K562 (cell line): ENCODE measurements around the gene SEMA5A. TPM values are rescaled to one million over a fixed set of nuclear protein-coding genes. Genes with fewer than 3 reads are reported as not detected.

Experiments
- ATAC-seq: fragments of 200-7000 bp; cut with Tn5 transposase; 3 replicates; pipeline ENCODE4 v1.9.1; 2020; ENCODE audit warnings: moderate library complexity
- BruUV-seq: library from RNA; stranded (reverse); fragments of 400-500 nt; replicated peaks from 2 replicates; lab custom pipeline; 2021; lab: Mats Ljungman, UMichigan
- CTCF ChIA-PET: fragments of 300-600 bp; formaldehyde crosslinking; extraction: SDS; loops from one replicate; lab custom pipeline; 2021; ENCODE audit warnings: low intra/inter-chr PET ratio; lab: Yijun Ruan, JAX
- POLR2A ChIA-PET: fragments of 300-600, 350-650 bp; sonication (Branson Sonifier 250); formaldehyde crosslinking; extraction: SDS; loops from one replicate; lab custom pipeline; 2021; ENCODE audit warnings: antibody characterized with exemption, inconsistent platforms; lab: Yijun Ruan, JAX
- DNase-seq, 4 experiments: peaks; one replicate each; pipeline versions ENCODE4 v3.0.0 to v3.0.0-alpha.2; 2011 to 2018; ENCODE audit warnings: low spot score in 3 of 4, mixed read lengths in 3 of 4; ENCODE audit errors: extremely low read depth in 1 of 4
- FAIRE-seq: peaks from 2 replicates; lab custom pipeline; 2011; peaks lifted over from hg19 to GRCh38; lab: Jason Lieb, UNC
- H2AFZ ChIP-seq: 2 replicates; pipeline ENCODE4 v1.6.0; 2011; ENCODE audit warnings: low read depth, low read length, control low read depth, inconsistent platforms
- H3K27ac ChIP-seq: fragments of 200-600 bp; 3 replicates; pipeline ENCODE4 v1.8.0; 2011; ENCODE audit warnings: low read depth, mild to moderate bottlenecking, control low read depth, inconsistent platforms, low read length, moderate library complexity, mixed read lengths; ENCODE audit errors: extremely low read depth
- H3K27me3 ChIP-seq, 2 experiments: fragments of 300-600 bp in 1 of 2; 2 replicates in 1 of 2; 3 replicates in 1 of 2; pipeline versions ENCODE4 v1.6.0 to v1.8.0; 2011; ENCODE audit warnings: inconsistent platforms in 2 of 2, low read length in 2 of 2, mild to moderate bottlenecking in 1 of 2, mixed read lengths in 1 of 2, moderate library complexity in 1 of 2; ENCODE audit not compliant: control insufficient read depth in 2 of 2, insufficient read depth in 2 of 2
- H3K36me3 ChIP-seq: fragments of 300-600 bp; 3 replicates; pipeline ENCODE4 v1.8.0; 2011; ENCODE audit warnings: mild to moderate bottlenecking, low read length, inconsistent platforms; ENCODE audit not compliant: control insufficient read depth, insufficient read depth
- H3K4me1 ChIP-seq, 2 experiments: fragments of 200-600 bp in 1 of 2; replicated peaks in 1 of 2; 2 replicates in 1 of 2; 3 replicates in 1 of 2; pipeline versions ENCODE4 v1.5.1 to v1.8.0; 2011; ENCODE audit warnings: inconsistent platforms in 2 of 2, low read length in 2 of 2, mild to moderate bottlenecking in 1 of 2, mixed read lengths in 1 of 2, moderate library complexity in 1 of 2; ENCODE audit not compliant: control insufficient read depth in 2 of 2, insufficient read depth in 2 of 2
- H3K4me2 ChIP-seq: 2 replicates; pipeline ENCODE4 v1.6.1; 2011; ENCODE audit warnings: low read length, control low read depth, inconsistent platforms, mixed read lengths; ENCODE audit not compliant: insufficient read depth
- H3K4me3 ChIP-seq: fragments of 200-600 bp; sonication (generic), shearing (Covaris generic); 2 replicates; pipeline ENCODE4 v1.5.1; 2016; ENCODE audit warnings: control low read depth, inconsistent platforms
- H3K79me2 ChIP-seq: fragments of 200-600 bp; 3 replicates; pipeline ENCODE4 v1.8.0; 2011; ENCODE audit warnings: low read length, inconsistent platforms; ENCODE audit not compliant: control insufficient read depth, insufficient read depth
- H3K9ac ChIP-seq, 2 experiments: 2 replicates each; pipeline versions ENCODE4 v1.6.0 to v1.6.1; 2011; ENCODE audit warnings: low read depth in 2 of 2, low read length in 2 of 2, control low read depth in 1 of 2, inconsistent platforms in 1 of 2, mild to moderate bottlenecking in 1 of 2, mixed read lengths in 1 of 2; ENCODE audit not compliant: insufficient read depth in 1 of 2
- H3K9me1 ChIP-seq: one replicate; pipeline ENCODE4 v1.6.0; 2011; ENCODE audit warnings: inconsistent platforms, mild to moderate bottlenecking, low read length, moderate library complexity; ENCODE audit not compliant: control insufficient read depth, insufficient read depth
- H3K9me3 ChIP-seq: replicated peaks from 2 replicates; pipeline ENCODE4 v1.5.1; 2011; ENCODE audit warnings: low read depth, low read length, inconsistent platforms; ENCODE audit not compliant: control insufficient read depth, insufficient read depth
- H4K20me1 ChIP-seq: replicated peaks from 2 replicates; pipeline ENCODE4 v1.6.1; 2011; ENCODE audit warnings: low read length, inconsistent platforms, mixed read lengths; ENCODE audit not compliant: control insufficient read depth, insufficient read depth
- ARID1B ChIP-seq: fragments of 450-650 bp; IDR thresholded peaks from 2 replicates; pipeline ENCODE4 v1.6.1; 2016; ENCODE audit warnings: antibody characterized with exemption, mild to moderate bottlenecking, inconsistent platforms
- CBFA2T3 ChIP-seq: fragments of 450-650 bp; IDR thresholded peaks from 2 replicates; pipeline ENCODE4 v1.6.1; 2017
- FOSL1 ChIP-seq: fragments of 200-800 bp; sonication (Bioruptor generic); conservative IDR thresholded peaks from 2 replicates; pipeline ENCODE4 v1.6.1; 2016; ENCODE audit warnings: missing genetic modification characterization, missing compliant biosample characterization
- NFE2 ChIP-seq: IDR thresholded peaks from 2 replicates; pipeline ENCODE4 v1.6.1; 2014; ENCODE audit warnings: antibody characterized with exemption, low read depth
- PTBP1 ChIP-seq: fragments of 200-400 bp; formaldehyde crosslinking; IDR thresholded peaks from 2 replicates; pipeline ENCODE4 v1.6.1; 2017; ENCODE audit warnings: low read depth, low read length
- TARDBP ChIP-seq: fragments of 450-650 bp; IDR thresholded peaks from 2 replicates; pipeline ENCODE4 v1.6.1; 2016
- TCF3 ChIP-seq: sonication (generic); formaldehyde crosslinking; IDR thresholded peaks from 2 replicates; pipeline ENCODE4 v1.4.0; 2020; ENCODE audit warnings: mild to moderate bottlenecking, missing genetic modification reagents
- TCF7L2 ChIP-seq: fragments of 150-350 bp; IDR thresholded peaks from 2 replicates; pipeline ENCODE4 v1.6.1; 2016; ENCODE audit warnings: low read depth, mild to moderate bottlenecking, low read length, moderate library complexity
- TSHZ1 ChIP-seq: fragments of 250-450 bp; sonication (Bioruptor Pico); IDR thresholded peaks from 2 replicates; pipeline ENCODE4 v1.4.0; 2020; ENCODE audit warnings: mild to moderate bottlenecking, moderate library complexity
- XRCC4 ChIP-seq: IDR thresholded peaks from one replicate; pipeline ENCODE4 v1.6.1; 2011; ENCODE audit not compliant: insufficient read depth, insufficient read length; ENCODE audit errors: extremely low read depth
- ZFX ChIP-seq: sonication (generic); formaldehyde crosslinking; IDR thresholded peaks from 2 replicates; pipeline ENCODE4 v1.8.0; 2022; ENCODE audit warnings: mild to moderate bottlenecking, missing genetic modification reagents, moderate library complexity
- ZNF311 ChIP-seq: fragments of 250-450 bp; sonication (Bioruptor Pico); IDR thresholded peaks from 2 replicates; pipeline ENCODE4 v1.4.0; 2020; ENCODE audit warnings: mild to moderate bottlenecking, moderate library complexity
- WGBS: fragments of 100-300 bp; shearing (Covaris generic); methylation state at CpG from one replicate; pipeline ENCODE4 v1.1.6; 2016; ENCODE audit warnings: low coverage, mixed read lengths; ENCODE audit not compliant: insufficient coverage; ENCODE audit errors: missing lambda C conversion rate; 5-methylcytosine and 5-hydroxymethylcytosine counted together
- in situ Hi-C: fragments of 300-500 bp; cut with MboI; formaldehyde crosslinking; loops from 4 replicates; pipeline ENCODE4 v1.15.0; 2018; ENCODE audit warnings: inconsistent platforms, mixed read lengths
- intact Hi-C: fragments of 100-400 bp; cut with micrococcal nuclease; formaldehyde crosslinking; loops from 2 replicates; pipeline ENCODE4 v1.14.2; 2022
- polyA plus RNA-seq, 8 experiments: library from polyadenylated mRNA; depleted of rRNA in 4 of 8; stranded (reverse) in 5 of 8; unstranded in 3 of 8; fragments of >200 nt; fragmentation: Nextera tagmentation in 2 of 8; fragmentation: Illumina TruSeq in 1 of 8; extraction: Ambion mirVana in 2 of 8; extraction: Trizol in 1 of 8; gene quantifications; 2 replicates each; pipeline versions ENCODE4 v1.2.1 to v1.2.3, GENCODE V29; 2011 to 2014; ENCODE audit warnings: inconsistent platforms in 1 of 8, missing spikeins in 1 of 8
- total RNA-seq, 7 experiments: library from RNA; depleted of rRNA in 6 of 7; stranded (reverse); fragments of >200 nt in 6 of 7; fragmentation: Illumina TruSeq in 2 of 7; extraction: Trizol in 2 of 7; gene quantifications; 2 replicates each; pipeline versions ENCODE4 v1.2.1 to v1.2.3, GENCODE V29; 2011 to 2021; ENCODE audit warnings: low replicate concordance in 1 of 7

Gene SEMA5A
- total and polyA plus RNA-seq, 9 of the 15 experiments (the other 6 are each of a cell fraction or from before 2014, with no cell fraction given) = 0.02 TPM; not detected in 8

- TF ChIP-seq TSHZ1 (CRISPR knock-in tag) (no peak), ZNF311 (CRISPR knock-in tag) (no peak), XRCC4 (no peak), TARDBP (no peak), NFE2 (no peak), PTBP1 (no peak), TCF7L2 (no peak)
These were observed 348.0 kb downstream of the SEMA5A start (continued) for GRCh38 chr5:9197881-9198260.

- DNase-seq = peak in 2 of 4 experiments; percentile 14 to 17
- Histone ChIP-seq H3K4me1 (no peaks in the 10 kb centered on the region), H3K9me1 (no peaks in the 10 kb centered on the region), H3K27ac (no peak overlapping the region), H3K4me3 (no peak overlapping the region), H3K79me2 (no peaks in the 10 kb centered on the region), H3K27me3 (no peaks in the 10 kb centered on the region), H4K20me1 (no peaks in the 10 kb centered on the region), H3K9ac (no peak overlapping the region), H3K9me3 (no peaks in the 10 kb centered on the region), H3K4me2 (no peak overlapping the region), H2AFZ (no peak overlapping the region), H3K36me3 (no peaks in the 10 kb centered on the region)
- CTCF ChIA-PET = no interaction called here
- in situ Hi-C loops (no loop called here), intact Hi-C loops (no loop called here)
- peak; percentile 42 for FAIRE-seq
- POLR2A ChIA-PET = interaction anchor here (0.6 kb wide), 1 partner anchor 32 kb away, joined by 3 read pairs; no protein-coding TSS in a partner anchor
- WGBS = under 1% methylated on average over 13 of the region's 13 CpGs
- BruUV-seq = no TSS peak
- ATAC-seq = no peak
- TF ChIP-seq ZFX (CRISPR knock-in tag) (no peak), TCF3 (0 out of 2 replicates have a peak, but pooled peaks have one; percentile 17), ARID1B (peak; percentile 37; the same call in 1 of the 2 replicates), CBFA2T3 (peak; percentile 23; the same call in 1 of the 2 replicates), FOSL1 (tag) (peak; percentile 27; the same call in 1 of the 2 replicates)
These were observed 349.3 kb downstream of the SEMA5A start for GRCh38 chr5:9196403-9197227.
